KMS-11 (cell line): ENCODE results near the gene TENM4.

Experiments used
- H2AFZ ChIP-seq: fragments of 200-600 bp; sonication (generic); 2 replicates; pipeline ENCODE4 v1.6.1; 2016; ENCODE audit warnings: antibody characterized with exemption, mixed run types, low read depth
- H3K27ac ChIP-seq: fragments of 200-600 bp; sonication (generic); 2 replicates; pipeline ENCODE4 v1.6.1; 2016; ENCODE audit warnings: mild to moderate bottlenecking, mixed run types
- H3K27me3 ChIP-seq: fragments of 200-600 bp; sonication (generic); 2 replicates; pipeline ENCODE4 v1.6.1; 2017; ENCODE audit warnings: mild to moderate bottlenecking, low read depth, mixed run types, moderate library complexity; ENCODE audit not compliant: insufficient read depth
- H3K36me3 ChIP-seq: fragments of 200-600 bp; sonication (generic); 2 replicates; pipeline ENCODE4 v1.6.1; 2017; ENCODE audit warnings: mild to moderate bottlenecking, mixed run types; ENCODE audit not compliant: insufficient read depth
- H3K4me1 ChIP-seq: fragments of 200-600 bp; sonication (generic); 2 replicates; pipeline ENCODE4 v1.6.1; 2016; ENCODE audit warnings: mild to moderate bottlenecking, low read depth, mixed run types; ENCODE audit not compliant: poor library complexity, severe bottlenecking
- H3K4me2 ChIP-seq: fragments of 200-600 bp; sonication (generic); 2 replicates; pipeline ENCODE4 v1.7.0; 2016; ENCODE audit warnings: mild to moderate bottlenecking, mixed run types
- H3K4me3 ChIP-seq: fragments of 200-600 bp; sonication (generic); IDR thresholded peaks from 2 replicates; pipeline ENCODE4 v1.6.1; 2017; ENCODE audit warnings: low read depth, low read length, mixed read lengths; ENCODE audit not compliant: insufficient read depth
- H3K79me2 ChIP-seq: fragments of 200-600 bp; sonication (generic); 2 replicates; pipeline ENCODE4 v1.6.1; 2016; ENCODE audit warnings: low read depth, mixed run types; ENCODE audit not compliant: insufficient read depth
- H3K9ac ChIP-seq: fragments of 200-600 bp; sonication (generic); 2 replicates; pipeline ENCODE4 v1.6.1; 2016; ENCODE audit warnings: mild to moderate bottlenecking, mixed run types
- H4K20me1 ChIP-seq: fragments of 200-600 bp; sonication (generic); 2 replicates; pipeline ENCODE4 v1.6.1; 2016; ENCODE audit warnings: mild to moderate bottlenecking, mixed run types; ENCODE audit not compliant: insufficient read depth
- TF ChIP-seq, protein P1 (sequence below): fragments of 200-600 bp; sonication (generic); conservative IDR thresholded peaks from 2 replicates; pipeline ENCODE4 v1.6.1; 2017; ENCODE audit warnings: low read depth, mild to moderate bottlenecking, antibody characterized with exemption, low read length, moderate library complexity, mixed read lengths

TENM4 gene

DNA sequence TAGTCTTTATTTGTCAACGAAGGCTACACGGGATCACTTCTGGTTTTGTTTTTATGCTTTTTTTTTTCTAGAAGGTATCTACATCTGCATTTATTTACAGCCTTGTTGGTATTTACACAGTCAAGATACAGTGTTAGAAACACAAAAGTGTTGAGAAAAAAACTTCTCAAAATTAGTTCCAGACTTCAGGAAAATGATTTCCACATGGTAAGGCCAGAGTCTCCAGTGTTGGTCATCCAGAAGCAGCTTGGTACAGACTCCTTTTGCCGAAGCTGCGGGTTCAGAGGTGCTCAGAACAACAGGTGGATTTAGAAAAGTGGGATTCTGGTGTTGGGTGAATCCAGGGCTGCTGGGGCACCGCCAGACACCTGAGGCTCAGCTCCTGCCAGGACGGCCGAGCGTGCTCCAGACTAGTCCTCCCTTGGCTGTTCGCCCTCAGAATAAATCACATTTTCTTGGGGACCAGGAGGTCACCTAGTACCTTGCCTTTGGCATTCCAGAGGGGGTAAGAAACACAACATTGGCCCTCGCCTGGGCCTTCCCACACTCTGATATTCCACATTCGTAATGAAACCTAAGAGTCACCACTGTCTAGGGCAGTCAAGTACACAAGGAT is 787.4 kb downstream of the TENM4 start:
- Histone ChIP-seq H3K9ac (no peak overlapping the region), H3K79me2 (no peaks in the 10 kb centered on the region), H4K20me1 (no peaks in the 10 kb centered on the region), H3K27ac (no peak overlapping the region), H2AFZ (no peak overlapping the region), H3K36me3 (no peaks in the 10 kb centered on the region), H3K4me3 (no peak overlapping the region), H3K4me1 (no peaks in the 10 kb centered on the region), H3K27me3 (no peaks in the 10 kb centered on the region), H3K4me2 (no peak overlapping the region)
- TF ChIP-seq, protein P1, sequence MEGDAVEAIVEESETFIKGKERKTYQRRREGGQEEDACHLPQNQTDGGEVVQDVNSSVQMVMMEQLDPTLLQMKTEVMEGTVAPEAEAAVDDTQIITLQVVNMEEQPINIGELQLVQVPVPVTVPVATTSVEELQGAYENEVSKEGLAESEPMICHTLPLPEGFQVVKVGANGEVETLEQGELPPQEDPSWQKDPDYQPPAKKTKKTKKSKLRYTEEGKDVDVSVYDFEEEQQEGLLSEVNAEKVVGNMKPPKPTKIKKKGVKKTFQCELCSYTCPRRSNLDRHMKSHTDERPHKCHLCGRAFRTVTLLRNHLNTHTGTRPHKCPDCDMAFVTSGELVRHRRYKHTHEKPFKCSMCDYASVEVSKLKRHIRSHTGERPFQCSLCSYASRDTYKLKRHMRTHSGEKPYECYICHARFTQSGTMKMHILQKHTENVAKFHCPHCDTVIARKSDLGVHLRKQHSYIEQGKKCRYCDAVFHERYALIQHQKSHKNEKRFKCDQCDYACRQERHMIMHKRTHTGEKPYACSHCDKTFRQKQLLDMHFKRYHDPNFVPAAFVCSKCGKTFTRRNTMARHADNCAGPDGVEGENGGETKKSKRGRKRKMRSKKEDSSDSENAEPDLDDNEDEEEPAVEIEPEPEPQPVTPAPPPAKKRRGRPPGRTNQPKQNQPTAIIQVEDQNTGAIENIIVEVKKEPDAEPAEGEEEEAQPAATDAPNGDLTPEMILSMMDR: no peak

DNA sequence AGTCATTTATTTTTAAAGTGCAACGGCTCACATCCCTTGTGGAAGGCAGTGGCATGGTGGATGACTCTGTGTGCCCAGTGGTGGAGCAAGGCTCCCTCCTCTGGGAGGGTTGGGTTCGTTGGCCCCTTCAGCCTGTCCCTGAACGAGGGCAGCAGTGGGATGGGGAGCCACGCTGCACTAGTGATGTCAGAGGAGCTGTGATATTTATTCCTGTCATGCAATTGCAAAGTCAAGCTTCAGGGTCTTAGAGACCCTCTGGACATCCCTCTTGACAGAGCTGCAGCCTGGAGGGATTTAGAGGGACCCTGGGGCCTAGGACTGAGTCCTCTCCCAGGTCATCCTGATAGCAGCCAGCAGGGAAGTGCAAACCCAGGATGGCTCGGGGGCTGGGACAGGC is 788.0 kb downstream of the TENM4 start:
- Histone ChIP-seq H3K27me3 (no peaks in the 10 kb centered on the region), H4K20me1 (no peaks in the 10 kb centered on the region), H2AFZ (no peak overlapping the region), H3K79me2 (no peaks in the 10 kb centered on the region), H3K27ac (no peak overlapping the region), H3K4me1 (no peaks in the 10 kb centered on the region), H3K9ac (no peak overlapping the region), H3K36me3 (no peaks in the 10 kb centered on the region), H3K4me2 (no peak overlapping the region), H3K4me3 (no peak overlapping the region)
- TF ChIP-seq, protein P1: no peak

DNA sequence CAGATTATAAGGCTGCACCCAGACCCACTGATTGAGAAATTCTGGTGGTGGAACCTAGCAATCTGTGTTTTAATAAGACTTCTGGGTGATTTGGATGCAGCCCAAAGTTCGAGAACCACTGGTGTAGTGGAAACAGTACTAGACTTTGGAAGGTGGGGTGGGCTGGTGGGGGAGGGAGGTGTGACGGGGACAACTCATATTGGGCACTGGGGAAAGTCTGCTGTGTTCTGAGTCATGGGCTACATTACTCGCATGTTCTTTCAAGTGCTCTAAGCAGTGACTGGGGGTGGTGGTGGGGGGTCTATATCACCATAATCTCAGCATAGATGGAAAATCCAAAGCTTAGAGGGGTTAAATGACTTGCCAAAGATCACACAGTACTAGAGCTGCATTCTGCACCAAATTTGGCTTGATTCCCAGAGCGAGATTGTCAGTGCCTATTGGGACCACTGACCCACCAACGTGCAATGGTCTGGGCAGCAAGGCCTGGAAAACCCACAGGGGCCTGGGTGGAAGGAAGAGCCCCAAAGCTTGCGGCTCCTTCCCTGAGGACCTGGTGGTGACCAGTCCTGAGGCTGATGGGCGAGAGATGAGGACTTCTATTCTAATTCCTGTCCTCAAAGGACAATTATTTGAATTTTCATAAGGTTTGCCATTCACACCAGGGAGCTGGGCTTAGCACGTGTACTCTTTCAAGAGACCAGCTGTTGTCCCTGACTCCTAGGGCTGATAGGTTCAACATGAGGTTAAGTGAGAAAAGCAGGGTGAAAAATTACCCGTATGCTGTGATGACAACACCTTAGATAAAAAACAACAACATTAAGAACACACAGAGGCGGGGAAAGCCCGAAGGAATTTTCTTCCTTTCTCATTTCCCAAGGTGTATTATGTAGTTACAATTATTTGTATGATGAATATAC is 788.6 kb downstream of the TENM4 start:
- no peak overlapping the region for H2AFZ ChIP-seq
- H3K4me2 ChIP-seq: no peak overlapping the region
- no peaks in the 10 kb centered on the region for H3K27me3 ChIP-seq
- H3K9ac ChIP-seq: no peak overlapping the region
- TF ChIP-seq, protein P1: no peak
- no peaks in the 10 kb centered on the region for H3K36me3 ChIP-seq
- H3K4me3 ChIP-seq: no peak overlapping the region
- no peaks in the 10 kb centered on the region for H3K79me2 ChIP-seq
- H3K27ac ChIP-seq: no peak overlapping the region
- H3K4me1 ChIP-seq: no peaks in the 10 kb centered on the region
- no peaks in the 10 kb centered on the region for H4K20me1 ChIP-seq

DNA sequence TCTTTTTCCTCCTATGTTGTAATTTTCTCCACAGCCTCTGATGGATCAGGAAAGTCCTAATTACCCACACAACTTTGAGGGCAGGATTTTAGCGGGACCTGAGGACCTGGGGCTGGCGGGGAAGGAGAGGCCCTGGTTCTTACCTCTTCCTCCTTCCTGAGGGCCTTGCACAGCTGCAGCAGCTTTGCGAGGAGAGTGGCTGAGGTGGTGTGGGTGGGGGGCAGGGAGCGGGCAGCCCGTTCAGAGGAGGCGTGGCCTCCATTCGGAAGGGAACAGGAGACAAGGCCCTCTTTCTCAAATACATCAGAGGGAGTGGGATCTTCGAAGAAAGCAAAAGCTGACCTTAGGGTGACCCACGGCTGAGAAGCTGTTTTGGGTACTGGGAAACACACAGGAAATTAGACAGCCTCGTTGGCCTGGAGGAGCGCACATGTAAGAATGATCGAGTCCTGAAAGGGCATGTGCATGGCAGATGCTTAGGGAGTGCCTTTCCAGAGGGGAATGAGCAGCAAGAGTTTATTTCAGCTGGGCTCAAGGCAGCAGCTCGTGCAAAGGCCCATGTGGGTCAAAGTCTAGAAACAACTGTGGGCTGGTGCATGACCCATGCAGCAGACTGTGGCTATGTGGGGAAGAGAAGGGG is 789.6 kb downstream of the TENM4 start:
- Histone ChIP-seq H3K27ac (no peak overlapping the region), H4K20me1 (no peaks in the 10 kb centered on the region), H3K4me2 (no peak overlapping the region), H3K4me3 (no peak overlapping the region), H3K79me2 (no peaks in the 10 kb centered on the region), H3K4me1 (no peaks in the 10 kb centered on the region), H3K36me3 (no peaks in the 10 kb centered on the region), H3K9ac (no peak overlapping the region), H2AFZ (no peak overlapping the region), H3K27me3 (no peaks in the 10 kb centered on the region)
- TF ChIP-seq, protein P1: no peak
